Smooth muscle cell (in vitro differentiated cells): ENCODE results near the gene EGFL7. TPM values are rescaled to one million over a fixed set of nuclear protein-coding genes. Genes with fewer than 3 reads are reported as not detected.

ENCODE experiments used
- DNase-seq: peaks from one replicate; lab custom pipeline; 2025; ENCODE audit not compliant: unreplicated experiment; lab: John Stamatoyannopoulos, UW
- H2AFZ ChIP-seq: fragments of 200-600 bp; sonication (generic); 2 replicates; pipeline ENCODE4 v1.6.0; 2016; ENCODE audit warnings: antibody characterized with exemption, low read depth, mild to moderate bottlenecking
- H3F3A ChIP-seq: fragments of 200-600 bp; sonication (generic); 2 replicates; pipeline ENCODE4 v1.6.0; 2017; ENCODE audit warnings: antibody characterized with exemption, low read depth
- H3K27ac ChIP-seq: fragments of 200-600 bp; sonication (generic); 2 replicates; pipeline ENCODE4 v1.5.1; 2016; ENCODE audit warnings: low read depth, mild to moderate bottlenecking
- H3K27me3 ChIP-seq: fragments of 200-600 bp; sonication (generic); 2 replicates; pipeline ENCODE4 v1.6.1; 2016; ENCODE audit warnings: low read depth, mild to moderate bottlenecking
- H3K36me3 ChIP-seq: fragments of 200-600 bp; sonication (generic); 2 replicates; pipeline ENCODE4 v1.5.1; 2016; ENCODE audit warnings: low read depth
- H3K4me1 ChIP-seq: fragments of 200-600 bp; sonication (generic); 2 replicates; pipeline ENCODE4 v1.5.1; 2016; ENCODE audit warnings: low read depth
- H3K4me2 ChIP-seq: fragments of 200-600 bp; sonication (generic); 2 replicates; pipeline ENCODE4 v1.6.0; 2016; ENCODE audit warnings: mild to moderate bottlenecking
- H3K4me3 ChIP-seq: fragments of 200-600 bp; sonication (generic); 2 replicates; pipeline ENCODE4 v1.5.1; 2016; ENCODE audit warnings: mild to moderate bottlenecking
- H3K79me2 ChIP-seq: fragments of 200-600 bp; sonication (generic); 2 replicates; pipeline ENCODE4 v1.6.0; 2016; ENCODE audit warnings: low read depth, mild to moderate bottlenecking
- H3K9ac ChIP-seq: fragments of 200-600 bp; sonication (generic); 2 replicates; pipeline ENCODE4 v1.6.0; 2016; ENCODE audit warnings: low read depth
- H3K9me3 ChIP-seq: fragments of 200-600 bp; sonication (generic); replicated peaks from 2 replicates; pipeline ENCODE4 v1.5.1; 2016; ENCODE audit warnings: low read depth
- H4K20me1 ChIP-seq: fragments of 200-600 bp; sonication (generic); 2 replicates; pipeline ENCODE4 v1.6.0; 2016; ENCODE audit warnings: low read depth
- CTCF ChIP-seq: fragments of 200-600 bp; sonication (generic); IDR thresholded peaks from 2 replicates; pipeline ENCODE4 v1.5.1; 2017; ENCODE audit warnings: borderline replicate concordance, mild to moderate bottlenecking, antibody characterized with exemption; ENCODE audit not compliant: insufficient read depth, poor library complexity, severe bottlenecking
- WGBS: methylation state at CpG from one replicate; pipeline ENCODE4 v1.1.7; 2016; ENCODE audit warnings: low lambda C conversion rate; 5-methylcytosine and 5-hydroxymethylcytosine counted together
- polyA plus RNA-seq: library from polyadenylated mRNA; unstranded; fragments of >200 nt; fragmentation: Nextera tagmentation; extraction: Ambion mirVana; gene quantifications from 2 replicates; pipeline ENCODE4 v1.2.1, GENCODE V29; 2016
- total RNA-seq: library from RNA; depleted of rRNA; stranded (reverse); fragments of >200 nt; gene quantifications from 2 replicates; pipeline ENCODE4 v1.2.3, GENCODE V29; 2014

The EGFL7 gene
- total and polyA plus RNA-seq, 2 experiments from 2014 or later: 61.8 to 239 TPM

- no peaks in the 10 kb centered on the region for H3K36me3 ChIP-seq
- no peak for TF ChIP-seq CTCF
- peak within 1 kb of the TSS; percentile 15 for H3K27ac ChIP-seq
- H3K9me3 ChIP-seq: no peaks in the 10 kb centered on the region
- WGBS: 0% methylated on average over 48 of the region's 106 CpGs
- H2AFZ ChIP-seq: peak within 1 kb of the TSS; percentile 84
- H3K27me3 ChIP-seq: no peaks in the 10 kb centered on the region
- H3F3A ChIP-seq: peaks cover 10% of the 10 kb centered on the region
- H3K4me3 ChIP-seq: peak within 1 kb of the TSS; percentile 89
- H4K20me1 ChIP-seq: peaks cover 39% of the 10 kb centered on the region
- DNase-seq: peak; percentile 50
- H3K4me1 ChIP-seq: peaks cover 11% of the 10 kb centered on the region
- peaks cover 19% of the 10 kb centered on the region for H3K79me2 ChIP-seq
- peak within 1 kb of the TSS; percentile 71 for H3K9ac ChIP-seq
- peak within 1 kb of the TSS; percentile 100 for H3K4me2 ChIP-seq
Observed at GRCh38 chr9:136686794-136687711, 24.3 kb downstream of the EGFL7 start, which contains the start of gene AGPAT2. Gene AGPAT2, minus strand, starts transcription at chr9:136687457. Its CDS starts 100 bp downstream, at chr9:136687357.

GRCh38 chr9:136687721-136688223, 25.1 kb downstream of the EGFL7 start:
- Histone ChIP-seq H4K20me1 (peaks cover 32% of the 10 kb centered on the region), H3K79me2 (peaks cover 19% of the 10 kb centered on the region), H3K27me3 (no peaks in the 10 kb centered on the region), H2AFZ (no peak overlapping the region), H3K4me3 (peak overlapping the region; percentile 89), H3K9ac (no peak overlapping the region), H3K36me3 (no peaks in the 10 kb centered on the region), H3K4me2 (peak overlapping the region; percentile 100), H3K27ac (no peak overlapping the region), H3K9me3 (no peaks in the 10 kb centered on the region), H3F3A (peaks cover 10% of the 10 kb centered on the region), H3K4me1 (peaks cover 11% of the 10 kb centered on the region)
- no peak for DNase-seq
- TF ChIP-seq CTCF: no peak
- 31% methylated on average over 32 of the region's 37 CpGs for WGBS

GRCh38 chr9:136688274-136689107, 25.8 kb downstream of the EGFL7 start:
- 72% methylated on average over 21 of the region's 21 CpGs for WGBS
- Histone ChIP-seq H3K27ac (no peak overlapping the region), H3K4me3 (no peak overlapping the region), H3K4me1 (peaks cover 11% of the 10 kb centered on the region), H3K4me2 (no peak overlapping the region), H2AFZ (no peak overlapping the region), H3K79me2 (peaks cover 19% of the 10 kb centered on the region), H3F3A (peaks cover 10% of the 10 kb centered on the region), H4K20me1 (peaks cover 26% of the 10 kb centered on the region), H3K27me3 (no peaks in the 10 kb centered on the region), H3K9me3 (no peaks in the 10 kb centered on the region), H3K9ac (no peak overlapping the region), H3K36me3 (no peaks in the 10 kb centered on the region)
- no peak for TF ChIP-seq CTCF
- DNase-seq: no peak
